OCI-LY1 (cell line): Measurements from ENCODE around the gene MECP2.

Experiments
- EZH2 ChIP-seq: fragments of 200-600 bp; sonication (generic), shearing (Covaris generic); IDR thresholded peaks from 2 replicates; pipeline ENCODE4 v1.8.0; 2017; ENCODE audit warnings: borderline replicate concordance, mixed run types, mild to moderate bottlenecking, antibody characterized with exemption, low read length, moderate library complexity, mixed read lengths
- TF ChIP-seq, protein P1 (sequence below): fragments of 200-600 bp; sonication (generic), shearing (Covaris generic); IDR thresholded peaks from 2 replicates; pipeline ENCODE4 v1.5.1; 2017; ENCODE audit warnings: mild to moderate bottlenecking, antibody characterized with exemption, low read length, moderate library complexity, mixed read lengths

DNA sequence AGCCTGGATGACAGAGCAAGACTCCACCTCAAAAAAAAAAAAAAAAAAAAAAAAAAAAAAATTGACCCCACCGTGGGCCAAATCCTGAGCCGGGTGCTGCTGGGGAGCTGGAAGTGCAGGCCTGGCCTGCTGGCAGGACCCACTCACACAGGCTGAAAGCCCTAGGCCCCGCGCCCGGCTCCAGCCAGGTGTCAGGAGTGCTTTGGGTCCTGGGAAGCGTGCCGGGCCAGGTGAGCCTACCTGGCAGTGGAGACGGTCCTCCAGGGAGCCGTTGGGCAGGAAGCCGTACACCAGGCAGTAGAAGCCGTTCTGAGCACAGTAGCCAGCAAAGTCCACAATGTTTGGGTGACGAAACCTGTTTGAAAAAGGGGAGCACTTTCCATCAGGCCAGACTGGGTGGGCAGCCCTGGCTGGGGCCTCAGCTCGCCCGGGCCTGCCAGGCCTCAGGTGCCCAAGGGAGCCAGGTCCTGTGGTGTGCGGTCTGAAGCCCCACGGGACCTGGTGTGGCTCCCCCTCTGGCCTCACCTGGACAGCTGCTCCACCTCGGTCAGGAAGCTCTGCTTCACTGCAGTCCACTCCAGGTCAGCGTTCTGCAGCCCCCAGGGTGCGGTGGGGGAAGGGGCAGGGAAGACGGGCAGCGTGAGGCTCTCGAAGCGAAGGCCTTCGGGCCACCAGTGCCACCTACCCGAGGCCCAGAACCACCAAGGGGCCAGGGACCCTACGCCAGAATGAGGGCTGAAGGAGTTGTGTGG, 79.6 kb downstream of the MECP2 start:
- TF ChIP-seq, protein P1, sequence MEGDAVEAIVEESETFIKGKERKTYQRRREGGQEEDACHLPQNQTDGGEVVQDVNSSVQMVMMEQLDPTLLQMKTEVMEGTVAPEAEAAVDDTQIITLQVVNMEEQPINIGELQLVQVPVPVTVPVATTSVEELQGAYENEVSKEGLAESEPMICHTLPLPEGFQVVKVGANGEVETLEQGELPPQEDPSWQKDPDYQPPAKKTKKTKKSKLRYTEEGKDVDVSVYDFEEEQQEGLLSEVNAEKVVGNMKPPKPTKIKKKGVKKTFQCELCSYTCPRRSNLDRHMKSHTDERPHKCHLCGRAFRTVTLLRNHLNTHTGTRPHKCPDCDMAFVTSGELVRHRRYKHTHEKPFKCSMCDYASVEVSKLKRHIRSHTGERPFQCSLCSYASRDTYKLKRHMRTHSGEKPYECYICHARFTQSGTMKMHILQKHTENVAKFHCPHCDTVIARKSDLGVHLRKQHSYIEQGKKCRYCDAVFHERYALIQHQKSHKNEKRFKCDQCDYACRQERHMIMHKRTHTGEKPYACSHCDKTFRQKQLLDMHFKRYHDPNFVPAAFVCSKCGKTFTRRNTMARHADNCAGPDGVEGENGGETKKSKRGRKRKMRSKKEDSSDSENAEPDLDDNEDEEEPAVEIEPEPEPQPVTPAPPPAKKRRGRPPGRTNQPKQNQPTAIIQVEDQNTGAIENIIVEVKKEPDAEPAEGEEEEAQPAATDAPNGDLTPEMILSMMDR = no peak
- no peak for TF ChIP-seq EZH2
